Endometrial microvascular endothelial cells (primary cell): ENCODE results near the gene ABL2. TPM values are rescaled to one million over a fixed set of nuclear protein-coding genes. Genes with fewer than 3 reads are reported as not detected.

Experiments
- in situ Hi-C: cut with HindIII; loops from 2 replicates; pipeline ENCODE4 v1.10.0; 2017; ENCODE audit warnings: low sequenced_read_pairs, low pct_unique_long_range_greater_than_20kb; ENCODE audit errors: inconsistent ontology term
- total RNA-seq: library from RNA; depleted of rRNA; stranded (reverse); fragments of >200 nt; gene quantifications from one replicate; pipeline ENCODE4 v1.2.3, GENCODE V29; 2015; ENCODE audit errors: inconsistent ontology term

Gene ABL2
- total RNA-seq, 1 donor from 2014 or later: 45.4 TPM

GRCh38 chr1:179108644-179109043 is 120.8 kb downstream of the ABL2 start:
- in situ Hi-C loops: no loop called here

- in situ Hi-C loops: no loop called here
These were observed 121.5 kb downstream of the ABL2 start for GRCh38 chr1:179107706-179108629.

- in situ Hi-C loops: no loop called here
These were observed 124.1 kb downstream of the ABL2 start for GRCh38 chr1:179105393-179105792.

GRCh38 chr1:179104611-179105250 is 124.7 kb downstream of the ABL2 start:
- in situ Hi-C loops: no loop called here

- in situ Hi-C loops: no loop called here
These were observed 125.5 kb downstream of the ABL2 start for GRCh38 chr1:179103999-179104398.

- in situ Hi-C loops: no loop called here
These were observed 127.9 kb downstream of the ABL2 start for GRCh38 chr1:179101566-179101965.

- in situ Hi-C loops: no loop called here
These were observed 129.6 kb downstream of the ABL2 start for GRCh38 chr1:179099891-179100290.

- in situ Hi-C loops: no loop called here
These were observed 133.6 kb downstream of the ABL2 start for GRCh38 chr1:179095924-179096323.

GRCh38 chr1:179095377-179095776 is 134.1 kb downstream of the ABL2 start:
- in situ Hi-C loops: no loop called here

GRCh38 chr1:179094818-179095217 is 134.7 kb downstream of the ABL2 start:
- in situ Hi-C loops: no loop called here

GRCh38 chr1:179092896-179093461 is 136.5 kb downstream of the ABL2 start:
- in situ Hi-C loops: no loop called here

- in situ Hi-C loops: no loop called here
These were observed 137.7 kb downstream of the ABL2 start for GRCh38 chr1:179091691-179092165.

- in situ Hi-C loops: no loop called here
These were observed 138.6 kb downstream of the ABL2 start for GRCh38 chr1:179090923-179091322.

GRCh38 chr1:179090522-179090921 is 139.0 kb downstream of the ABL2 start:
- in situ Hi-C loops: no loop called here

GRCh38 chr1:179089827-179090482 is 139.5 kb downstream of the ABL2 start:
- in situ Hi-C loops: no loop called here

GRCh38 chr1:179087665-179088064 is 141.8 kb downstream of the ABL2 start:
- in situ Hi-C loops: no loop called here

GRCh38 chr1:179083533-179083932 is 145.9 kb downstream of the ABL2 start:
- in situ Hi-C loops: no loop called here

- in situ Hi-C loops: no loop called here
These were observed 146.5 kb downstream of the ABL2 start for GRCh38 chr1:179082999-179083335.

- in situ Hi-C loops: no loop called here
These were observed 147.0 kb downstream of the ABL2 start for GRCh38 chr1:179082333-179082998.
